ENCODE measurements around the gene ST7L. TPM values are rescaled to one million over a fixed set of nuclear protein-coding genes. Genes with fewer than 3 reads are reported as not detected.

ST7L gene
- total RNA-seq, 2 donors from 2014 or later, result 18.0 to 18.2 TPM

- no peak for TF ChIP-seq CTCF (conservative IDR thresholded peaks at IDR 0.05)
- Mint-ChIP-seq H3K27me3 (ENCODE audit: insufficient read depth) (peaks cover 9% of the 10 kb centered on the region), H3K9me3 (peaks cover 44% of the 10 kb centered on the region), H3K4me3 (no peak overlapping the region), H3K36me3 (ENCODE audit: low read depth) (no peaks in the 10 kb centered on the region), H3K27ac (no peak overlapping the region), H3K4me1 (no peaks in the 10 kb centered on the region)
- Histone ChIP-seq H3K27me3 (ENCODE audit: control insufficient read depth, insufficient read depth, low read length, poor library complexity, severe bottlenecking) (no peaks in the 10 kb centered on the region), H3K9ac (ENCODE audit: extremely low read depth, low read length, poor library complexity, severe bottlenecking) (no peak overlapping the region), H3K4me3 (ENCODE audit: low read length) (no peak overlapping the region), H3K9me3 (ENCODE audit: control insufficient read depth, low read length) (peaks cover 8% of the 10 kb centered on the region), H3K27ac (ENCODE audit: low read depth, low read length) (no peak overlapping the region), H3K36me3 (ENCODE audit: control insufficient read depth, insufficient read depth, low read length) (no peaks in the 10 kb centered on the region), H3K4me1 (ENCODE audit: control insufficient read depth, insufficient read depth, low read length) (no peaks in the 10 kb centered on the region)
- no peak for DNase-seq
Measured at GRCh38 chr1:112477550-112477949, 141.4 kb downstream of the ST7L start.

Other genes with a start within 250 kb of the ST7L start
- gene CTTNBP2NL, start 222.9 kb downstream of the ST7L start, total RNA-seq, result 10 to 100 TPM; 36.0 to 41.5 TPM
- gene WNT2B, start 110.2 kb downstream of the ST7L start, total RNA-seq, result under 1 TPM; 0.51 to 0.57 TPM
- 100 to 1,000 TPM; 111 to 122 TPM for gene CAPZA1, start 691 bp upstream of the ST7L start, total RNA-seq
- 100 to 1,000 TPM; 113 to 124 TPM for gene MOV10, start 55.5 kb upstream of the ST7L start, total RNA-seq
- 100 to 1,000 TPM; 168 to 171 TPM for gene RHOC, start 88.0 kb upstream of the ST7L start, total RNA-seq
- gene PPM1J, start 96.2 kb upstream of the ST7L start, total RNA-seq, result 1 to 10 TPM; 3.1 to 5.7 TPM